NCI-H446 (cell line): ENCODE results near the gene CLEC18A.
"Not testable (repeated sequence)": the region's sequence is repeated elsewhere in the genome, so short reads cannot be mapped to it uniquely, and the experiment has no call there.

Experiments
- DNase-seq, 2 experiments: peaks; one replicate each; lab custom pipeline; 2025; lab: John Stamatoyannopoulos, UW

Gene CLEC18A

GRCh38 chr16:69951017-69951671 is at the start of gene CLEC18A:
TSS of gene CLEC18A (plus strand) at chr16:69951334. CDS start at chr16:69951367, 33 bp downstream.
- not testable (repeated sequence) for DNase-seq

GRCh38 chr16:69903865-69904415 is 47.2 kb upstream of the CLEC18A start:
- DNase-seq = no peak

- DNase-seq = no peak
Observed at GRCh38 chr16:69904495-69905170, 46.5 kb upstream of the CLEC18A start.

GRCh38 chr16:69905171-69905555 is 46.0 kb upstream of the CLEC18A start:
- no peak for DNase-seq

GRCh38 chr16:69906838-69907401 is 44.2 kb upstream of the CLEC18A start:
- DNase-seq = no peak

GRCh38 chr16:69909043-69909442 is 42.1 kb upstream of the CLEC18A start:
- no peak for DNase-seq

- DNase-seq = no peak
Observed at GRCh38 chr16:69909760-69910159, 41.4 kb upstream of the CLEC18A start.

- DNase-seq = no peak
Observed at GRCh38 chr16:69910964-69911363, 40.2 kb upstream of the CLEC18A start.

- DNase-seq = no peak
Observed at GRCh38 chr16:69916462-69916861, 34.7 kb upstream of the CLEC18A start.

GRCh38 chr16:69917311-69917710 is 33.8 kb upstream of the CLEC18A start:
- no peak for DNase-seq

GRCh38 chr16:69917739-69918138 is 33.4 kb upstream of the CLEC18A start:
- no peak for DNase-seq

GRCh38 chr16:69918241-69918640 is 32.9 kb upstream of the CLEC18A start:
- DNase-seq = no peak

- DNase-seq = no peak
Observed at GRCh38 chr16:69921127-69921526, 30.0 kb upstream of the CLEC18A start.

- no peak for DNase-seq
Observed at GRCh38 chr16:69922200-69922599, 28.9 kb upstream of the CLEC18A start.

GRCh38 chr16:69924041-69924775 is 26.9 kb upstream of the CLEC18A start:
- DNase-seq = no peak

GRCh38 chr16:69924777-69925191 is 26.4 kb upstream of the CLEC18A start:
- DNase-seq = no peak

- DNase-seq = no peak
Observed at GRCh38 chr16:69925311-69925710, 25.8 kb upstream of the CLEC18A start.

- peak in 1 of 2 experiments; percentile 0 for DNase-seq
Observed at GRCh38 chr16:69926241-69926640, 24.9 kb upstream of the CLEC18A start.

GRCh38 chr16:69927056-69927757 is 23.9 kb upstream of the CLEC18A start:
- DNase-seq = no peak

- DNase-seq = no peak
Observed at GRCh38 chr16:69928856-69929400, 22.2 kb upstream of the CLEC18A start.

GRCh38 chr16:69929480-69929879 is 21.7 kb upstream of the CLEC18A start:
- no peak for DNase-seq
